Measurements from ENCODE around the gene ADCY5.

The ADCY5 gene

DNA sequence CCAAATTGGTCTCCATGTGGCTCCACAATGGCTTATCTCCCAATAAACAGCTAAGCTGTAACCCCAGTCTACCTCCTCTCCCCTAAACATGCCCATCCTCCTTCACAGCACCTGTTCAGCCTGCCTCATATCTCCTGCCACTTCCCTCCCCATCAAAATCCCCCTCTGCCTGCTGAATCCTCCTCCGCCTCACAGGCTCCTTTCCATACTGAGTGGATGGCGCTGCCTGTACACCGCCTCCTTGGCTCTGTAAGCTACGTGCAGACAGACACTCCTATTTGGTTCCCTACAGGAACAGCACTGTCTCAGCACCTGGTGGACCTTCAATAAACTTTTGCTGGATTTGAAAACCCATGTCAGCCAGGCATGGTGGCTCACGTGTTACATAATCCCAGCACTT is 53.7 kb downstream of the ADCY5 start:
- H3K36me3 ChIP-seq (ENCODE audit: low read depth) = no peaks in the 10 kb centered on the region
- peaks cover 4% of the 10 kb centered on the region for H3K27me3 ChIP-seq (ENCODE audit: insufficient read depth, poor library complexity, severe bottlenecking)
- no peaks in the 10 kb centered on the region for H3K4me1 ChIP-seq (ENCODE audit: insufficient read depth, poor library complexity, severe bottlenecking)
- H3K9me3 ChIP-seq (ENCODE audit: severe bottlenecking) = no peaks in the 10 kb centered on the region
- no peak for ATAC-seq (ENCODE audit: low read depth)
- no peak for DNase-seq (ENCODE audit: low spot score)
- no peak overlapping the region for H3K4me3 ChIP-seq (ENCODE audit: severe bottlenecking)
- no peak overlapping the region for H3K27ac ChIP-seq (ENCODE audit: poor library complexity, severe bottlenecking)
- no peak for TF ChIP-seq CTCF (IDR thresholded peaks at IDR 0.05; ENCODE audit: poor library complexity, severe bottlenecking)

DNA sequence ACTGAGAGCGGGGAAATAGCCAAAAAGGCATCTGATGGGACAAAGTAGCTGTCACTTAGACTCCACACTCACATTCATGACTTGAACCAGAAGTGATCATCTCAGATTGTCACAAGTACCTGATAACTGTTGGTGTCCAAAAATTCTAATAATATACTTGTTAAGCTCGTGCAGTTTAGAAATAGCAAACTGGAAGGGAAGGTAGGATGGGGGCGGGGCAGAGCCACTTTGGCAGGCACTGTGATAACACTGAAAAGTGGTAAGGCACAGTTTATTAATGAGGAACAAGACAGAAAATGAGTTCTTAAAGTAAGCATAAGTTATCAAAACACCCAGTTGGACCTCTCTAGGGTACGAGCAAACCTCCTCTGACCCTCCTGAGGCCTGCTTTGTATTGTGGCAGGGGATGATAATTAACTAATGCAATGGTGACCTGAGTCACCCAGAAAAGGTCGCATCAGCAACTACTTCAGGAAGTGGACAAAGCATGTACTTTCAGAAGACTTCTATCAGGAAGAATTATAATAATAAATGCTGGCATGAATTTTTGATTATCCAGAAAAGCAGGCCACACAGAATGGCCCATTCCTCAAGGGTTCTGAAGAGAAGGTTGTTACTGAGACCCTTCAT is 54.4 kb downstream of the ADCY5 start:
- no peaks in the 10 kb centered on the region for H3K27me3 ChIP-seq (ENCODE audit: insufficient read depth, poor library complexity, severe bottlenecking)
- DNase-seq (ENCODE audit: low spot score) = no peak
- no peak for TF ChIP-seq CTCF (IDR thresholded peaks at IDR 0.05; ENCODE audit: poor library complexity, severe bottlenecking)

DNA sequence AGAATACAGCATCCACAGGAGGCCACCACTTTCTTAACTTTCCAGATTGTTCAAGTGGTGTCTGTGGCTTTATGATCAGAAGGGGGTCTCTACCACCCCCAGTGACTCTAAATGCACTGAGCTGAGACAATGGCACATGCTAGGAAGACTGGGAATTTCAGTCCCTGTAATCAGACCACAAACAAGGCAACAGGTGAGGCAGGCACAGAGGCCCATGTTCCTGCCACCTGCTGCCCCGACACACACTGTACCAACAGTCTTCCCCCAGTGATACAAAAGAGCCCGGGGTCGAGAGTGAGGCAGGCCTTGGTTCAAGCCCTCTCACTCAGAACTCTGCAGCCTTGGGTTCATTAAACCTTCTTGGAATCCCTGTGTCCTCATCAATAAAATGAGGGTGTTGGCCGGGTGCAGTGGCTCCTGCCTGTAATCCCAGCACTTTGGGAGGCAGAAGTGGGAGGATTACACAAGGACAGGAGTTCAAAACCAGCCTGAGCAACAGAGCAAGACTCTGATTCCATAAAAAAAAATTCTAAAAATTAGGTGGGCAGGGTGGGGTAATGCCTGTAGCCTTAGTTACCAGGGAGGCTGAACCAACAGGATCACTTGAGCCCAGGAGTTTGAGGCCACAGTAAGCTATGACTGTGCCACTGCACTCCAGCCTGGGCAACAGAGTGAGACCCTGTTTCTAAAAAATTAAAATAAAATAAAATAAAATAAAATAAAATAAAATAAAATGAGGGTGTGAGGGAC is 55.8 kb downstream of the ADCY5 start:
- ATAC-seq (ENCODE audit: low read depth) = no peak
- Histone ChIP-seq H3K27ac (ENCODE audit: poor library complexity, severe bottlenecking) (no peak overlapping the region), H3K9me3 (ENCODE audit: severe bottlenecking) (no peaks in the 10 kb centered on the region), H3K4me3 (ENCODE audit: severe bottlenecking) (no peak overlapping the region), H3K36me3 (ENCODE audit: low read depth) (no peaks in the 10 kb centered on the region), H3K4me1 (ENCODE audit: insufficient read depth, poor library complexity, severe bottlenecking) (no peaks in the 10 kb centered on the region), H3K27me3 (ENCODE audit: insufficient read depth, poor library complexity, severe bottlenecking) (no peaks in the 10 kb centered on the region)
- DNase-seq (ENCODE audit: low spot score) = no peak
- TF ChIP-seq CTCF (IDR thresholded peaks at IDR 0.05; ENCODE audit: poor library complexity, severe bottlenecking) = no peak

More for the DNA sequence above, 54.4 kb downstream of the ADCY5 start:
- Histone ChIP-seq H3K9me3 (ENCODE audit: severe bottlenecking) (no peaks in the 10 kb centered on the region), H3K27ac (ENCODE audit: poor library complexity, severe bottlenecking) (no peak overlapping the region), H3K36me3 (ENCODE audit: low read depth) (no peaks in the 10 kb centered on the region), H3K4me3 (ENCODE audit: severe bottlenecking) (no peak overlapping the region), H3K4me1 (ENCODE audit: insufficient read depth, poor library complexity, severe bottlenecking) (no peaks in the 10 kb centered on the region)
- no peak for ATAC-seq (ENCODE audit: low read depth)

DNA sequence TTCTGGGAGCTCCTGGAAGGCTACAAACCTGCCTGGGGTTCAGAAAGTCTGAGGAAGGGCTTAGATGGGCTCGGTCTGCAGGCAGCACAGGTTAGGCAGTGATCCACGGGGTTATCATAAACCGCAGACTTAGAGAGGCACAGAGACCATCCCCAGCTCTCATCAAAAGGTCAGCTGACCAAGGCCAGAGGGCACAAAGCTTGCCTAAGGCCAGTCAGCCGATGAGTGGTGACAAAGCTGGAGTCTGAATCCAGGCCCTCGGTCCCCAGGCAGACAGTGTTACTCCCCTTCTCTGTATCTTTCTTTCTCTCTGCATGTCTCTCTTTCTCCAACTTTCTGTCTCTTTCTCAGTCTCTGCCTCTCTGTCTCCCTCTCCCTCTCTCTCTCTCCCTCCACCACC is 56.5 kb downstream of the ADCY5 start:
- Histone ChIP-seq H3K9me3 (ENCODE audit: severe bottlenecking) (no peaks in the 10 kb centered on the region), H3K27me3 (ENCODE audit: insufficient read depth, poor library complexity, severe bottlenecking) (no peaks in the 10 kb centered on the region), H3K36me3 (ENCODE audit: low read depth) (no peaks in the 10 kb centered on the region), H3K4me1 (ENCODE audit: insufficient read depth, poor library complexity, severe bottlenecking) (no peaks in the 10 kb centered on the region), H3K27ac (ENCODE audit: poor library complexity, severe bottlenecking) (no peak overlapping the region), H3K4me3 (ENCODE audit: severe bottlenecking) (no peak overlapping the region)
- DNase-seq (ENCODE audit: low spot score) = no peak
- no peak for ATAC-seq (ENCODE audit: low read depth)
- TF ChIP-seq CTCF (IDR thresholded peaks at IDR 0.05; ENCODE audit: poor library complexity, severe bottlenecking) = no peak
